SK-N-SH (cell line): ENCODE results near the gene RCAN2. TPM values are rescaled to one million over a fixed set of nuclear protein-coding genes. Genes with fewer than 3 reads are reported as not detected.

Experiments
- CTCF ChIA-PET: fragments of 300-600, 350-600 bp; formaldehyde crosslinking; extraction: SDS; loops from one replicate; lab custom pipeline; 2021; lab: Yijun Ruan, JAX
- POLR2A ChIA-PET: fragments of 350-600 bp; sonication (Branson Sonifier 250); formaldehyde crosslinking; extraction: SDS; loops from one replicate; lab custom pipeline; 2020; ENCODE audit warnings: antibody characterized with exemption, inconsistent platforms; lab: Yijun Ruan, JAX
- DNase-seq: peaks from one replicate; pipeline ENCODE4 v3.0.0; 2012
- H2AFZ ChIP-seq: fragments of 200-600 bp; sonication (generic); 2 replicates; pipeline ENCODE4 v1.8.1; 2016; ENCODE audit warnings: antibody characterized with exemption, mild to moderate bottlenecking, low read depth
- H3F3A ChIP-seq: fragments of 200-600 bp; sonication (generic); replicated peaks from 2 replicates; pipeline ENCODE3; 2016; ENCODE audit warnings: antibody characterized with exemption, mild to moderate bottlenecking; ENCODE audit not compliant: insufficient read depth
- H3K27ac ChIP-seq, 2 experiments: fragments of 200-500 bp in 1 of 2; fragments of 200-600 bp in 1 of 2; sonication (Bioruptor generic) in 1 of 2; sonication (generic), shearing (Covaris generic) in 1 of 2; 2 replicates each; pipeline versions ENCODE4 v1.5.1 to v1.6.1; 2014 to 2016; ENCODE audit warnings: low read depth in 2 of 2, inconsistent platforms in 1 of 2, low read length in 1 of 2, mild to moderate bottlenecking in 1 of 2, mixed read lengths in 1 of 2
- H3K27me3 ChIP-seq: fragments of 200-600 bp; sonication (generic), shearing (Covaris generic); 2 replicates; pipeline ENCODE4 v1.6.1; 2016; ENCODE audit warnings: mixed run types; ENCODE audit not compliant: insufficient read depth
- H3K36me3 ChIP-seq, 2 experiments: fragments of 200-500 bp in 1 of 2; fragments of 200-600 bp in 1 of 2; sonication (Bioruptor generic) in 1 of 2; sonication (generic) in 1 of 2; replicated peaks in 1 of 2; 2 replicates each; pipeline versions ENCODE3 to v1.5.1; 2014 to 2016; ENCODE audit warnings: low read length in 1 of 2, mild to moderate bottlenecking in 1 of 2; ENCODE audit not compliant: insufficient read depth in 2 of 2, control insufficient read depth in 1 of 2
- H3K4me1 ChIP-seq, 2 experiments: fragments of 200-500 bp in 1 of 2; fragments of 200-600 bp in 1 of 2; sonication (Bioruptor generic) in 1 of 2; sonication (generic), shearing (Covaris generic) in 1 of 2; 2 replicates each; pipeline versions ENCODE4 v1.5.1 to v1.6.1; 2014 to 2016; ENCODE audit warnings: low read depth in 1 of 2, low read length in 1 of 2, mixed run types in 1 of 2; ENCODE audit not compliant: insufficient read depth in 2 of 2, control insufficient read depth in 1 of 2
- H3K4me2 ChIP-seq: fragments of 200-600 bp; sonication (generic), shearing (Covaris generic); 2 replicates; pipeline ENCODE4 v1.6.1; 2017; ENCODE audit warnings: mixed run types
- H3K4me3 ChIP-seq, 2 experiments: fragments of 200-500 bp in 1 of 2; fragments of 200-600 bp in 1 of 2; sonication (Bioruptor generic) in 1 of 2; sonication (generic), shearing (Covaris generic) in 1 of 2; 2 replicates each; pipeline versions ENCODE4 v1.5.1 to v1.8.1; 2014 to 2016; ENCODE audit warnings: low read depth in 2 of 2, inconsistent platforms in 1 of 2, low read length in 1 of 2, mild to moderate bottlenecking in 1 of 2, mixed read lengths in 1 of 2, moderate library complexity in 1 of 2
- H3K79me2 ChIP-seq: fragments of 200-600 bp; sonication (generic); 2 replicates; pipeline ENCODE4 v1.8.1; 2017; ENCODE audit warnings: mild to moderate bottlenecking; ENCODE audit not compliant: insufficient read depth
- H3K9ac ChIP-seq: fragments of 200-600 bp; sonication (generic); 2 replicates; pipeline ENCODE4 v1.6.1; 2017; ENCODE audit warnings: mixed run types
- H3K9me2 ChIP-seq: fragments of 200-600 bp; sonication (generic); 2 replicates; pipeline ENCODE4 v1.6.1; 2017; ENCODE audit warnings: mixed run types
- H3K9me3 ChIP-seq: fragments of 200-600 bp; sonication (generic); 2 replicates; pipeline ENCODE4 v1.6.1; 2017; ENCODE audit warnings: mixed run types, mild to moderate bottlenecking, moderate library complexity
- H4K20me1 ChIP-seq: fragments of 200-600 bp; sonication (generic); 2 replicates; pipeline ENCODE4 v1.6.1; 2017; ENCODE audit warnings: mild to moderate bottlenecking, mixed run types; ENCODE audit not compliant: insufficient read depth
- CHD2 ChIP-seq: fragments of 150-350 bp; IDR thresholded peaks from 2 replicates; pipeline ENCODE4 v1.6.1; 2018; ENCODE audit warnings: low read length; ENCODE audit not compliant: partially characterized antibody
- EZH2phosphoT487 ChIP-seq: fragments of 200-600 bp; sonication (generic); IDR thresholded peaks from 2 replicates; pipeline ENCODE4 v1.6.1; 2017; ENCODE audit warnings: low read depth, mixed run types, mild to moderate bottlenecking, antibody characterized with exemption, moderate library complexity, borderline replicate concordance
- FOXM1 ChIP-seq: IDR thresholded peaks from 2 replicates; pipeline ENCODE4 v1.4.0; 2012; ENCODE audit warnings: low read depth, mild to moderate bottlenecking
- GABPA ChIP-seq: IDR thresholded peaks from 2 replicates; pipeline ENCODE4 v1.4.0; 2012; ENCODE audit warnings: low read depth, mild to moderate bottlenecking
- MEF2A ChIP-seq: IDR thresholded peaks from 2 replicates; pipeline ENCODE4 v1.4.0; 2012; ENCODE audit warnings: low read depth, borderline replicate concordance
- MXI1 ChIP-seq: IDR thresholded peaks from 2 replicates; pipeline ENCODE4 v1.6.1; 2012; ENCODE audit warnings: mild to moderate bottlenecking, low read depth, low read length, improper control_type of control experiment
- NFIC ChIP-seq: IDR thresholded peaks from 2 replicates; pipeline ENCODE4 v1.4.0; 2012; ENCODE audit warnings: borderline replicate concordance
- NRF1 ChIP-seq: IDR thresholded peaks from 2 replicates; pipeline ENCODE4 v1.6.1; 2012; ENCODE audit warnings: low read depth, mild to moderate bottlenecking, low read length
- POLR2AphosphoS5 ChIP-seq: IDR thresholded peaks from 2 replicates; pipeline ENCODE4 v1.6.1; 2012; ENCODE audit warnings: low read depth, low read length
- RCOR1 ChIP-seq: fragments of 150-350 bp; IDR thresholded peaks from 2 replicates; pipeline ENCODE4 v1.6.1; 2017; ENCODE audit warnings: antibody characterized with exemption, low read length
- RXRA ChIP-seq: IDR thresholded peaks from 2 replicates; pipeline ENCODE4 v1.4.0; 2012; ENCODE audit warnings: low read depth, mild to moderate bottlenecking, borderline replicate concordance
- TAF1 ChIP-seq: IDR thresholded peaks from 2 replicates; pipeline ENCODE4 v1.6.1; 2012; ENCODE audit warnings: low read depth, mild to moderate bottlenecking, low read length, moderate library complexity, borderline replicate concordance
- TEAD4 ChIP-seq: IDR thresholded peaks from 2 replicates; pipeline ENCODE4 v1.4.0; 2012; ENCODE audit warnings: mild to moderate bottlenecking, borderline replicate concordance; ENCODE audit not compliant: insufficient read depth
- YY1 ChIP-seq: IDR thresholded peaks from 2 replicates; pipeline ENCODE4 v1.4.0; 2012; ENCODE audit warnings: low read depth, mild to moderate bottlenecking
- WGBS: methylation state at CpG from one replicate; pipeline ENCODE4 v1.1.6; 2017; ENCODE audit warnings: low lambda C conversion rate; 5-methylcytosine and 5-hydroxymethylcytosine counted together
- polyA plus RNA-seq, 3 experiments: library from polyadenylated mRNA; depleted of rRNA; stranded (reverse); fragments of >200 nt; gene quantifications; 2 replicates each; pipeline ENCODE4 v1.2.3, GENCODE V29; 2012
- TF ChIP-seq, protein P1 (sequence below): IDR thresholded peaks from 2 replicates; pipeline ENCODE4 v1.6.1; 2012; ENCODE audit warnings: mild to moderate bottlenecking, low read depth, low read length, moderate library complexity
- TF ChIP-seq, protein P2 (sequence below): fragments of 150-350 bp; IDR thresholded peaks from 2 replicates; pipeline ENCODE4 v1.6.1; 2017; ENCODE audit warnings: antibody characterized with exemption, low read length, low read depth, borderline replicate concordance
- TF ChIP-seq, protein P3 (sequence below): IDR thresholded peaks from 2 replicates; pipeline ENCODE4 v1.4.0; 2012; ENCODE audit warnings: low read depth, borderline replicate concordance
- TF ChIP-seq, protein P4 (sequence below): fragments of 150-350 bp; IDR thresholded peaks from 2 replicates; pipeline ENCODE4 v1.6.1; 2016; ENCODE audit warnings: mild to moderate bottlenecking, low read depth, low read length

RCAN2 gene
- polyA plus RNA-seq, 1 of the 3 experiments (the other 2 are of a cell fraction): not detected

DNA sequence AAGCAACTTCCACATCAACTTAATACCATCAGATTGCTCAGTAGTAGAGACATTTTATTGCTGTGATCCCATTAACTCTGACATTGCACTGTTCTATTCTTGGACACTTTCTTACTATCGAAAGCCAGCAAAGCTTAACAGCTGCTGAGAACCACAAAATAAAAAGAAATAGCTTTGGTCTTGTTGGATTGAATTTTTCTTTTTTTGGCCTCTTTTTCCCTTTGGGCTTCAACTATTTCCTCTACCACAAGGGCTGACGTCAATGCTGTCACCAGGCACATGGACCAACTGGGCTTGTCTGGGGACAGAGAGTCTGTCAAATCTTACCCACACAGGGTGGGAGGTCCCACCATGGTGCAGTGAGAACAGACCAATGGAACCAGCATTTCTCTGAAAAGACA lies 257.1 kb downstream of the RCAN2 start:
- Histone ChIP-seq H4K20me1 (no peaks in the 10 kb centered on the region), H3F3A (no peaks in the 10 kb centered on the region), H3K36me3 (no peaks in the 10 kb centered on the region), H3K4me2 (no peak overlapping the region), H3K9ac (no peak overlapping the region), H3K27me3 (no peaks in the 10 kb centered on the region; the same call in 1 of the 2 replicates), H3K9me2 (no peaks in the 10 kb centered on the region), H3K79me2 (no peaks in the 10 kb centered on the region), H3K27ac (no peak overlapping the region), H2AFZ (no peak overlapping the region), H3K4me3 (no peak overlapping the region), H3K9me3 (no peaks in the 10 kb centered on the region), H3K4me1 (no peaks in the 10 kb centered on the region)
- CTCF ChIA-PET: no interaction called here
- TF ChIP-seq, protein P1, sequence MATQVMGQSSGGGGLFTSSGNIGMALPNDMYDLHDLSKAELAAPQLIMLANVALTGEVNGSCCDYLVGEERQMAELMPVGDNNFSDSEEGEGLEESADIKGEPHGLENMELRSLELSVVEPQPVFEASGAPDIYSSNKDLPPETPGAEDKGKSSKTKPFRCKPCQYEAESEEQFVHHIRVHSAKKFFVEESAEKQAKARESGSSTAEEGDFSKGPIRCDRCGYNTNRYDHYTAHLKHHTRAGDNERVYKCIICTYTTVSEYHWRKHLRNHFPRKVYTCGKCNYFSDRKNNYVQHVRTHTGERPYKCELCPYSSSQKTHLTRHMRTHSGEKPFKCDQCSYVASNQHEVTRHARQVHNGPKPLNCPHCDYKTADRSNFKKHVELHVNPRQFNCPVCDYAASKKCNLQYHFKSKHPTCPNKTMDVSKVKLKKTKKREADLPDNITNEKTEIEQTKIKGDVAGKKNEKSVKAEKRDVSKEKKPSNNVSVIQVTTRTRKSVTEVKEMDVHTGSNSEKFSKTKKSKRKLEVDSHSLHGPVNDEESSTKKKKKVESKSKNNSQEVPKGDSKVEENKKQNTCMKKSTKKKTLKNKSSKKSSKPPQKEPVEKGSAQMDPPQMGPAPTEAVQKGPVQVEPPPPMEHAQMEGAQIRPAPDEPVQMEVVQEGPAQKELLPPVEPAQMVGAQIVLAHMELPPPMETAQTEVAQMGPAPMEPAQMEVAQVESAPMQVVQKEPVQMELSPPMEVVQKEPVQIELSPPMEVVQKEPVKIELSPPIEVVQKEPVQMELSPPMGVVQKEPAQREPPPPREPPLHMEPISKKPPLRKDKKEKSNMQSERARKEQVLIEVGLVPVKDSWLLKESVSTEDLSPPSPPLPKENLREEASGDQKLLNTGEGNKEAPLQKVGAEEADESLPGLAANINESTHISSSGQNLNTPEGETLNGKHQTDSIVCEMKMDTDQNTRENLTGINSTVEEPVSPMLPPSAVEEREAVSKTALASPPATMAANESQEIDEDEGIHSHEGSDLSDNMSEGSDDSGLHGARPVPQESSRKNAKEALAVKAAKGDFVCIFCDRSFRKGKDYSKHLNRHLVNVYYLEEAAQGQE: no peak
- TF ChIP-seq CHD2: no peak
- no peak for TF ChIP-seq TEAD4
- no peak for TF ChIP-seq MEF2A
- TF ChIP-seq, protein P2, sequence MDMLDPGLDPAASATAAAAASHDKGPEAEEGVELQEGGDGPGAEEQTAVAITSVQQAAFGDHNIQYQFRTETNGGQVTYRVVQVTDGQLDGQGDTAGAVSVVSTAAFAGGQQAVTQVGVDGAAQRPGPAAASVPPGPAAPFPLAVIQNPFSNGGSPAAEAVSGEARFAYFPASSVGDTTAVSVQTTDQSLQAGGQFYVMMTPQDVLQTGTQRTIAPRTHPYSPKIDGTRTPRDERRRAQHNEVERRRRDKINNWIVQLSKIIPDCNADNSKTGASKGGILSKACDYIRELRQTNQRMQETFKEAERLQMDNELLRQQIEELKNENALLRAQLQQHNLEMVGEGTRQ: no peak
- no peak for TF ChIP-seq FOXM1
- TF ChIP-seq POLR2AphosphoS5: no peak
- no peak for TF ChIP-seq RCOR1
- TF ChIP-seq EZH2phosphoT487: no peak
- TF ChIP-seq, protein P3, sequence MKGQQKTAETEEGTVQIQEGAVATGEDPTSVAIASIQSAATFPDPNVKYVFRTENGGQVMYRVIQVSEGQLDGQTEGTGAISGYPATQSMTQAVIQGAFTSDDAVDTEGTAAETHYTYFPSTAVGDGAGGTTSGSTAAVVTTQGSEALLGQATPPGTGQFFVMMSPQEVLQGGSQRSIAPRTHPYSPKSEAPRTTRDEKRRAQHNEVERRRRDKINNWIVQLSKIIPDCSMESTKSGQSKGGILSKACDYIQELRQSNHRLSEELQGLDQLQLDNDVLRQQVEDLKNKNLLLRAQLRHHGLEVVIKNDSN: no peak
- no peak for TF ChIP-seq NFIC
- no peak for TF ChIP-seq MXI1
- TF ChIP-seq RXRA: no peak
- TF ChIP-seq YY1: no peak
- TF ChIP-seq, protein P4, sequence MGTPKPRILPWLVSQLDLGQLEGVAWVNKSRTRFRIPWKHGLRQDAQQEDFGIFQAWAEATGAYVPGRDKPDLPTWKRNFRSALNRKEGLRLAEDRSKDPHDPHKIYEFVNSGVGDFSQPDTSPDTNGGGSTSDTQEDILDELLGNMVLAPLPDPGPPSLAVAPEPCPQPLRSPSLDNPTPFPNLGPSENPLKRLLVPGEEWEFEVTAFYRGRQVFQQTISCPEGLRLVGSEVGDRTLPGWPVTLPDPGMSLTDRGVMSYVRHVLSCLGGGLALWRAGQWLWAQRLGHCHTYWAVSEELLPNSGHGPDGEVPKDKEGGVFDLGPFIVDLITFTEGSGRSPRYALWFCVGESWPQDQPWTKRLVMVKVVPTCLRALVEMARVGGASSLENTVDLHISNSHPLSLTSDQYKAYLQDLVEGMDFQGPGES: no peak
- TF ChIP-seq GABPA: no peak
- no peak for TF ChIP-seq TAF1
- TF ChIP-seq NRF1: no peak
- POLR2A ChIA-PET: no interaction called here
- DNase-seq: no peak
- 3% methylated on average over 2 of the region's 2 CpGs for WGBS
